Measurements from ENCODE around the gene AIMP1.

The AIMP1 gene

DNA sequence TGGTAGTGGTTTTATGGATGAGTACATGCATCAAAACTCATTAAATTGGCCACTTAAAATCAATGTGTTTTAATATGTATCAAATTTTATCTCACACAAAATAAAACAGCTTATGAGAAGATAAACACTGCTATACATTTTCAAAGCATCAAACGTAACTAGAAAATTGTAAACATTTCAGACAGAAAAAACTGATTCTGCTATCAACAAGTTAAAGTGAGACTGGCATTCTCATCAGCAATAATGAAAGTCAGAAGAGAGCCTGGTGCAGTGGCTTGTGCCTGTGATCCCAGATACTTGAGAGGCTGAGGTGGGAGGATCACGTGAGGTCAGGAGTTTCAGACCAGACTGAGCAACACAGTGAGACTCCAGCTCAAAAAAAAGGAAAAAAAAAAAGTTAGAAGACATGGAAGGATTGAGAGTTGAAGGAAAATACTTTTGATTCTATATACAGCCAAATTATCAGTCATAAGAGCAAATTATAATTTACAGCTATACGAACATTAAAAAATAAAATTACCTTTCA is 3.3 kb upstream of the AIMP1 start:
- in situ Hi-C loops (cut with HindIII; ENCODE audit: low pct_ligation_motif_present, low sequenced_read_pairs) = no loop called here
- no peak overlapping the region for H3K27ac ChIP-seq
- TF ChIP-seq, protein P1, sequence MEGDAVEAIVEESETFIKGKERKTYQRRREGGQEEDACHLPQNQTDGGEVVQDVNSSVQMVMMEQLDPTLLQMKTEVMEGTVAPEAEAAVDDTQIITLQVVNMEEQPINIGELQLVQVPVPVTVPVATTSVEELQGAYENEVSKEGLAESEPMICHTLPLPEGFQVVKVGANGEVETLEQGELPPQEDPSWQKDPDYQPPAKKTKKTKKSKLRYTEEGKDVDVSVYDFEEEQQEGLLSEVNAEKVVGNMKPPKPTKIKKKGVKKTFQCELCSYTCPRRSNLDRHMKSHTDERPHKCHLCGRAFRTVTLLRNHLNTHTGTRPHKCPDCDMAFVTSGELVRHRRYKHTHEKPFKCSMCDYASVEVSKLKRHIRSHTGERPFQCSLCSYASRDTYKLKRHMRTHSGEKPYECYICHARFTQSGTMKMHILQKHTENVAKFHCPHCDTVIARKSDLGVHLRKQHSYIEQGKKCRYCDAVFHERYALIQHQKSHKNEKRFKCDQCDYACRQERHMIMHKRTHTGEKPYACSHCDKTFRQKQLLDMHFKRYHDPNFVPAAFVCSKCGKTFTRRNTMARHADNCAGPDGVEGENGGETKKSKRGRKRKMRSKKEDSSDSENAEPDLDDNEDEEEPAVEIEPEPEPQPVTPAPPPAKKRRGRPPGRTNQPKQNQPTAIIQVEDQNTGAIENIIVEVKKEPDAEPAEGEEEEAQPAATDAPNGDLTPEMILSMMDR (IDR thresholded peaks at IDR 0.05; ENCODE audit: low read depth, low read length, missing control alignments) = no peak
- H3K27me3 ChIP-seq (replicated peaks) = no peaks in the 10 kb centered on the region
- H3K4me3 ChIP-seq (ENCODE audit: low read depth, low read length) = no peak overlapping the region
- no peak for DNase-seq
- no peaks in the 10 kb centered on the region for H3K36me3 ChIP-seq (replicated peaks)

DNA sequence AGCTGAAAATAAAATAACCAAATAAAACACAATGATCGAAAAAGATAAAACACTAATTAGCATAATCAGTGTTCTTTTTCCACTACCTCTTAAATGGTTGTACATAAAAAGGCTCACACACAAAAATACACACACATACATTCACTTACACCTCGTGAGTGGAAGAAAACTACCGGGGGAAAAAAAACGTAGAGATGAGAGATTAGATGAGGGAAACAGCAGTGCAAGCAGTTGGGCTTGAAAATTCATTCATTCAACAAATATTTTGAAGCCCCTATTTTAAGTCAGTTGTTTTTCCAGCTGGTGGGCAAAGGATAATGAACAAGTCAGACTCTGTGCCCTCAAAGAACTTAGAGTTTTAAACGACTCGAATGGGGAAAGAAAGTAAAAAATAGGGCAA is 1.4 kb upstream of the AIMP1 start:
- Histone ChIP-seq H3K27ac (no peak overlapping the region), H3K27me3 (replicated peaks) (no peaks in the 10 kb centered on the region), H3K4me3 (ENCODE audit: low read depth, low read length) (peak overlapping the region; percentile 79), H3K36me3 (replicated peaks) (no peaks in the 10 kb centered on the region)
- in situ Hi-C loops (cut with HindIII; ENCODE audit: low pct_ligation_motif_present, low sequenced_read_pairs) = no loop called here
- DNase-seq = no peak
- TF ChIP-seq, protein P1 (IDR thresholded peaks at IDR 0.05; ENCODE audit: low read depth, low read length, missing control alignments) = no peak

DNA sequence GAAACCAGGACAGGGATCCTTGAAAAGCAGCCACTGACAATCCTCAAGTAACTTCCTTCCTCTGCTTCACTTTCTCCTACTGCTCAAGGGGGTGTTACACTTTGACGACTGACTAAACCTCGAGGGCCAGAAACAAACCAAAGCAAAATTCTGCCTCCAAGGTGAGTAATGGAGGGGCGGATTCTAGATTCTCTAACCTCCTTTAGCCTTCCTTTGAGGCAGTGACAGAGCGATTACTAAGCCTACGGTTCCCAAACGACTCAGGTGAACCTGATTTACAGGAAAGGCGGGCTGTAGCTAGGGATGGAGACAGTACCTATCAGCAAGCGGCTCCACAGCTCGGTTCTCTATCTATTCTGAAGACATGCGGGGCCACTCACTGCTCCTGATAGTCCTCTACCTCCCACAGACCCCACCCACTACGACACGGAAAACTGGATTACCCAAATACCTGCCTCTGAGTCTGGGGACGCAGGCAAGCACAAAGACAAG is 828 bp upstream of the AIMP1 start:
- peak overlapping the region; percentile 98 for H3K27ac ChIP-seq
- peak; percentile 28 for DNase-seq
- no peaks in the 10 kb centered on the region for H3K36me3 ChIP-seq (replicated peaks)
- peak overlapping the region; percentile 79 for H3K4me3 ChIP-seq (ENCODE audit: low read depth, low read length)
- TF ChIP-seq, protein P1 (IDR thresholded peaks at IDR 0.05; ENCODE audit: low read depth, low read length, missing control alignments) = no peak
- H3K27me3 ChIP-seq (replicated peaks) = no peaks in the 10 kb centered on the region
- in situ Hi-C loops (cut with HindIII; ENCODE audit: low pct_ligation_motif_present, low sequenced_read_pairs) = no loop called here

DNA sequence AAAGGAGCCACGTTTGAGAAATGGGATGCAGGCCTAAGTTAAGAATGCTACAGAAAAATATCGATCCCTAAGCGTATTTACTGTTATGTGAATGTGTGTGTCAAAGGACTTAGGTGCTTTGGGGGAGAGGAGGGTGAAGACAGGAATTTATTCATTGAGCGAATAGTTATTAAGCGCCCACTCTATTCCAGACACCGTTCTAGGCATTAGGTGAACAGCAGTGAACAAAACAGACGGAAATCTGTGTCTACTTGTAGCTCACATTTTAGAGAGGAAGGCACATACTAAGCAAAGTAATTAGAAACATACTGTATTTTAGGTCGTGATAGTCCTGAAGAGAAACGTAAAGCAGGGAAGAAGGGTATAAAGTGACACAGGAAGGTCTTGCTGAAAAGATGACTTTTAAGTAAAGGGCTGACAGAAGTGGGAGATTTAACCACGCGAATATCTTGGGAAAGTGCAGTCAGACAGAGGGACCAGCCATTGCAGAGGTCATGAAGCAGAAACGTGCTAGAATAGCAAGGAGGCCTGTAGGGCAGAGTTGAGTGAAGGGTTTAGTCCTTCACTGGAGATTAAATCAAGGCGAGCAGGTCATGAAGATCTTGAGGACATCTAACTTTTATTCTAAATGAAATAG is 541 bp downstream of the AIMP1 start:
- Histone ChIP-seq H3K36me3 (replicated peaks) (no peaks in the 10 kb centered on the region), H3K27ac (peak overlapping the region; percentile 98), H3K4me3 (ENCODE audit: low read depth, low read length) (peak overlapping the region; percentile 79), H3K27me3 (replicated peaks) (no peaks in the 10 kb centered on the region)
- in situ Hi-C loops (cut with HindIII; ENCODE audit: low pct_ligation_motif_present, low sequenced_read_pairs) = no loop called here
- TF ChIP-seq, protein P1 (IDR thresholded peaks at IDR 0.05; ENCODE audit: low read depth, low read length, missing control alignments) = no peak
- peak; percentile 3 for DNase-seq

DNA sequence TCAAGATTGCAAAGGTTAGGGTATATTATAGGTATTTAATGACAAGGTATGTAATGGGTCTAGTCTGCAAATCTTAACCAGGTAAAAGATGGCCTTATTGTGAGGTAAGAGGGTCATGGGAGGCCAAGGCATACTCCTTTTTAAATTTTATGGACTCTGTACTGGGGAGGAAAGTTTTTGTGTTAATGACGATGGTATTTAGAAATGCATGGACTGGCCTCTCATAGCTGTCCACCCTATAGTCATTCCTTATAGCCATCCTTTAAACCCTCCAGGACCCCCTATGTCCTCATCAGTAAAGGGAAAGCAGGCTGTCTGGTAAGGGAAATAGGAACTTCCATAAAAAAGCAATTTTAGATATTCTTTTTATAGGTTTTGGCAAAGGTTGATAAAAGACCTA is 1.5 kb downstream of the AIMP1 start:
- Histone ChIP-seq H3K4me3 (ENCODE audit: low read depth, low read length) (peak overlapping the region; percentile 79), H3K27ac (no peak overlapping the region), H3K27me3 (replicated peaks) (no peaks in the 10 kb centered on the region), H3K36me3 (replicated peaks) (no peaks in the 10 kb centered on the region)
- TF ChIP-seq, protein P1 (IDR thresholded peaks at IDR 0.05; ENCODE audit: low read depth, low read length, missing control alignments) = no peak
- DNase-seq = no peak
- in situ Hi-C loops (cut with HindIII; ENCODE audit: low pct_ligation_motif_present, low sequenced_read_pairs) = no loop called here

Measured in brain microvascular endothelial cell (primary cell).